GM21367 (cell line): ENCODE results near the gene FRMD4B.

ENCODE experiments used
- ATAC-seq: cut with Tn5 transposase; IDR thresholded peaks from one replicate; pipeline ENCODE4 v1.9.1; 2021; ENCODE audit not compliant: unreplicated experiment

The FRMD4B gene

GRCh38 chr3:69180869-69181591 lies 204.9 kb downstream of the FRMD4B start:
- ATAC-seq: no peak

DNA sequence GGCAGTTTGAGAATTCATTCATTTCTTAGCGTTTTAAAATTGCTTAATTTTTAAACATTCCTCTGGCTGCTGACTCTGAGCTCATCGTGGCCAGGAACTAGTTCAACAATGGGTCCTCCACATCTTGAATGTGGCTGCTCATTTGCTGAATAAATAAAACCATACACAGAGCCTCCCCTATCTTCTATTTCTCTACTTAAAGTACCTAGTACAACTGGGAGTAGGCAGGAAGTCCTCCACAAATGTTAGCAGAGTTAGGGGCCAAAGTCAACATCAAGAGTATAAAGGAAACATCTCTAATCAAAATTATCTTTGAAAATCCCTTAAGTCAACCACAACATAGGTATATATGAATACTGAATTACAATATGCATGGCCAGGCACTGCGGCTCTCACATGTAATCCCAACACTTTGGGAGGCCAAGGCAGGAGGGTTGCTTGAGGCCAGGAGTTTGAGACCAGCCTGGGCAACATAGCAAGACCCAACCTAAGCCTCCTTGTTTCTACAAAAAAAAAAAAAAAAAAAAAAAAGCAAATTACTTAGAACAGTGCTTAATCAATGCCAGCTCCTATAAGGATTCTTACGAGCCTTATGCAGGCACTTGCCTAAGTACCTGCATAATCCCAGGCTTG lies 206.0 kb downstream of the FRMD4B start:
- no peak for ATAC-seq

DNA sequence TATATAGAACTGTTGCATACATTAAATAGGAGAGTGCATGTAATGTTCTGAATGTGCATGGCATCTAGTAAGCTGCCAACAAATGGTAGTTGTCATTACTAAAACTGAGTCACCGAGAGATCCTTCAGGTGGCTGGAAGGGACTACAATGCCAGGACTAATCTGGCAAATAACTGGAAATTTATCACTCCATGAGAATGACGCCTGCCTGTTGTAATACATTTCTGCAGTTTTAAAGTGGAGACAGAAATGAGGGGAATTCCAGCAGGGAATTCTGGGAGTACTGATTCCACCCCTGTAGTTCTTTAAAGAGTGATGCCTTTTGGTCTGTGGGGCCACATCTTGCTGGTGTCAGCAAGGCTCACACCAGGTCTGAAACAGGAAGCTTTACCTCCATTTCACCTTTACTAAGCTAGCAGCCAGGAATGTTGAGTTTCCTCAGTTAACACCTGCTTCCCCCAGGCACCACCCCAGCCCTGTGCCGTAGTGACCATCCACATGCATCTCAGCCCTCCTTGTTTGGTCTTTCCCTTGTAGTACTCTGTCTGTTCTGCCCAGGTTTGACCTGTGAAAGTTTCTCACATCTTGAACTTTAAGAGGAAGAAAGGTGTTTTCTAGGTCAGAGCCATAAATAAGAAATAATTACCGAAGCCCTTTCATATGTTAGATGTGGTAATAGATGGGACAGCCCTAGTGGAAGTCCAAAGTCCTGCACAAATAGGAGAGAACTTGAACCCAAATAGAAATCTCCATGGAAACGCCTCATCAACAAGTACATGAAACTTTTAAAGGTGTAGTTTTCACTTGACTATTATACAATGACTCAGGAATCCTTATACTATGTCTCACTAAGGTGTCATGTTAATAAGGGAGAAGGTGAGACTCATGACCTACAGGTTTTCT lies 206.8 kb downstream of the FRMD4B start:
- no peak for ATAC-seq

GRCh38 chr3:69178082-69178481 lies 207.8 kb downstream of the FRMD4B start:
- no peak for ATAC-seq

- no peak for ATAC-seq
Observed at GRCh38 chr3:69174871-69175737, 210.8 kb downstream of the FRMD4B start.

- no peak for ATAC-seq
Observed at GRCh38 chr3:69174445-69174844, 211.4 kb downstream of the FRMD4B start.

DNA sequence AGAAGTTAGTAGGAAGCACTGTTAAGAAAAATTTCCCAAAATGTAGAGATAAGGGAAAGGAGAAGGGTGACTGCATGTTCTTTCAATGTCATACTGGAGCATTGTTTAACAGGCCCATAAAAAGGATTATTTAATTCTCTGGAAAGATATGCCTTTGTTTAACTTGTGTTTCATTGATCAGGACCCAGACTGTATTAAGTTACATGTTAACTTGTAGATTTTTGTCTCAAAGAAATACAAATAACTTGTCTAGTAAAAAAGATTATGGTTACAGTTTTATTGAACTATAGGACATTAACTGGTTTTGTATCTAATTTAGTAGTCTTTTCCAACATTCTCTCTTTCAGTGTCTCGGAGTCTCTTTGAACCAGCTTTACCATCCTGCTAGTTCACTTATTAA lies 213.8 kb downstream of the FRMD4B start:
- no peak for ATAC-seq

DNA sequence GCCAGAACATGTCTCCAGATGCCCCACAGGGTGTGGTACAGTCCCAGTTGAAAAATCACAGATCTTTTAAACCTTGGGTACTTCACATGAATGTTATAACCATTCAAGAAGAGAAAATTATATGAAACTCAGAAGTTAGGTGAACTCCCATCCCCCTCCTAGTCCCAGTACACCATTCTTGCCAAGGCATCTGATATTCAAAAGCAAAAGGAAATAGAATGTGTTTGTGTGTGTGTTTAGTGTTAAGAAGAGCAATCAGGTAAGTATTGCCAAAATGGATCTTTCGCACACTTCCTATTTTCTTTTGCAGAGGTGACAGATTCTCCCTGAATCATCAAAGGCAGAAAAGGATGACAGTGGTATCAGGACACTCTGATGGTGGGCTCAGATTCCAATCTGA lies 219.4 kb downstream of the FRMD4B start:
- no peak for ATAC-seq

DNA sequence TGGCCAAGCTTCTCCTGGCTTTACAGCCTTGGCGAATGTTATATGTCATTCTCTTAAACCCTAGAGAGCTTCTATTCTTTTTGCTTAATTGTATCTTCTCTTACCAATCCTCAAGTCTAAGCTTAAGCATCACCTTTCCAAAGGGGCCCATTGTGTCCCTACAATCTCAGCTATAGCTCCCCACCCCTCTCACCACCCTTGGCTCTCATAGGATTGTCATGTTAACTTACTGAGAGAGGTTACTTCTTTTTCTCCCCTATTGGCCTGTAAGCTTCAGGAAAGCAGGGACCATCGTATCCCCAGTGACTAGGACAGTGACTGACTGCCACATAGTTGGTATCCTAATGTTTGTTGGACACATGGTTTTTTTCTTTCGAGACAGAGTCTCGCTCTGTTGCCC lies 220.1 kb downstream of the FRMD4B start:
- no peak for ATAC-seq

DNA sequence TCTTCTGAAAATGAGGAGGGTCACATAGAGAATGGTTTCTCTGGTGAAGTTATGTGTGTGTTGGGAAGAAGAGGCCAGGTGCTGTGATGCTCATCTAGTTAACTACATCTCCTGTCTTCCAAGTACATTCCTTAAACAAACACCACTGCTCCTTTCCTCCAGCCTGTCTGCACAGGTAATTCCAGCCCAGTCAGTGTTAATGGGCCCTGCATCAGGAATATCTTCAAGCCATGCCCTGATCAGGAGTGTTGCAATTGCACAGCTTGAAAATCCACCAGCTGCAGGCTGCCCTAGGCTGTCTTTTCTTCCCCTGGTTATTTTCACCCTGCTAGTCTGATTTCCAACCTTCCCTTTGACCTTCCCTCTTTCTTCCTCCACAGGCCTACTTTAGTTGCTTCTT lies 221.6 kb downstream of the FRMD4B start:
- no peak for ATAC-seq

DNA sequence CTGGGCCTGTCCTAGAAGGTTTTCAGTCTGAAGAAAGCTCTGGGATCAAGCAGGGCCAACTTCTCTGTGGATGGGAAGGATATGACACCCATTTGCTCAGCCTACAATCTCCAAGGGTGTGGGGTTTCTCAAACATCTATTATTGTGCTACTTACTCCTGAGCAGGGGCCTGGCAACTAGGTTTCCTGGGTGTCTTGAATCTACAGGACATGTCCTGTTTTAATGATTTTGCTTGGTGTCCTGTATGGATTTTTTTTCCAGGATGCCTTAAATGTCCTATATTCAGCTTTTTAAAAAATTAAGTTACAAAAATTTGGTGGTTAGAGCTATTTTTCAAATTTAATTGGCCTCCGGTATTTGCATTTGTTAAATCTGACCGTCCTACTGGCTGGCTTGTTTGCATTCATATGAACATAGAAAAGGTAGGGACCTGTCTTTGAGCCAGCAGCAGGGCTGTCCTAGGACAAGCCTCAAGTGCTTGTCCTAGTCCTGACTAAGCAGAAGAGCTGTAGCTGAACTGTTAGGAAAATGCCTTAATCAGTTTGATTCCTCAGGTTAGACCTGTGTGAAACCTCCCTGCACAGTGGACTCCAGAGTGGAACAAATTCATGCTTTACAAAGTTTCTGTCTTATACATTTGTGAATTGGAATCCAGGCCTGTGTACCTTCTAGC lies 223.4 kb downstream of the FRMD4B start:
- no peak for ATAC-seq

GRCh38 chr3:69161587-69162307 lies 224.1 kb downstream of the FRMD4B start:
- ATAC-seq: no peak

GRCh38 chr3:69160525-69160924 lies 225.4 kb downstream of the FRMD4B start:
- no peak for ATAC-seq

- ATAC-seq: no peak
Observed at GRCh38 chr3:69160107-69160506, 225.8 kb downstream of the FRMD4B start.

GRCh38 chr3:69149586-69149985 lies 236.3 kb downstream of the FRMD4B start:
- no peak for ATAC-seq

DNA sequence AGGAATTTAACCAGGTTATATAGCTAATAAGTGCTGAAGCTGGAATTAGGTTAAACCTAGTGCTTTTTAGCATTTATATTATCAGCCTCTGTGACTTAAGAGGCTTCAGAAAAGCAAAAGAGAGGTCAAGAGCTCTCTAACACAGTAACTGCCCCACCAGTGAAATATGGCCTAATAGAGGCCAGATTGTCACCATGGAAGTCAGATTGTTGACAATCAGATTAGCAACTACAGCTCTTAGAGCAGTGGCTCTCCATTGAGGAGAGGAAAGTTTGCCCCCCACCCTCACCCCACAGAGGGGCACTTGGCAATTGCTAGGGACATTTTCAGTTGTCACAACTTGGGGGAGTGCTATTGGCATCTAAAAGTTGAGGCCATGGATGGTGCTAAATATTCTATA lies 240.2 kb downstream of the FRMD4B start:
- no peak for ATAC-seq

- no peak for ATAC-seq
Observed at GRCh38 chr3:69144631-69145245, 241.2 kb downstream of the FRMD4B start.

DNA sequence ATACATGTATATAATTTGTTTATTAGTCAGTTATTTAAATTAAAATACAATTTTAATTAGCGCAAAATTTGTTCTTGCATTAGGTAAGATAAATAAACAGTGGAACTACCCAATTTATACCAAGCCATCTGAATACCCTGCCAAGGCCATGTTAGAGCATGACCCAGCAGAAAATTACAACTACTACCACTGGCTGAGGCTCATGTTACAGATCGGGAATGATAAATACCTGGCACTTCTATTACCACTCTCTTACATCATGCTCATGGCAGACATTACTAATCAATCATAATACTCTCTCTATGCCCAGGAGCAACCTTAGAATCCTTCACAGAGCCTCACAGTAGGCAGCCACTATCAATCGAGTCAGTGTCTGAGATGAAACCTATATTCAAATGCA lies 242.3 kb downstream of the FRMD4B start:
- no peak for ATAC-seq

- no peak for ATAC-seq
Observed at GRCh38 chr3:69142797-69143454, 243.0 kb downstream of the FRMD4B start.
